ENCODE results near the gene ANKRD35.

DNA sequence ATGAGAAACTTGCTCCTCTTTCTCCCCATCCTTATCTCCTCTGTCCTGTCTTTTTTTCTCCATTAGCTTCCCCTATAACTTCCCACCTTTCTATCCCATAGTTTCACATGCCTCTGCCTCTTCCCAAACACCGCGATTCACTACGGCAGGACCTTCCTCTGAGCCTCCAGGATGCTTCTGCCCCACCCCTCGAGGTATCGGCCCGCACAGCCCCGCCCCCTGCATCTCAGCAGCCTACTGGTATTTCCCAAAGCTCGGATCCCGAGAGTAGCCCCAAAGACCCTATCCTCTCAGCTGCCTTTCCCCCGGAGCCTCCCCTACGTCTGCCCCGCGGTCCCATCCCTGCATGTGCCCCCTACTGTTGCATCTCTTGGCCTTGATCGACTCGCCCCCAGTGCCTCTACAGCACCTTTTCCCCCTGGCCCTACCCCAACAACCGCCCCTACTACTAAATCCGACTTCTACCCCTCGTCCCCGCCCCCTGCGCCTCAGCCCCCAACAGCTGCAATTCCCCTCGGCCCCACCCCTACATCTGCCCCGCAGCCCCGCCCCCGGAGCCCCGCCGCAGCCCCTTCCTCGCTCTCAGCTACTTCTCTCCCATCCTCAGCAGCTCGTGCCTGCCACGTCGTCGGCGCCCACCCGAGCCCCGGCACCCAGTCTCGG is 27.3 kb downstream of the ANKRD35 start:
- TF ChIP-seq, protein P1, sequence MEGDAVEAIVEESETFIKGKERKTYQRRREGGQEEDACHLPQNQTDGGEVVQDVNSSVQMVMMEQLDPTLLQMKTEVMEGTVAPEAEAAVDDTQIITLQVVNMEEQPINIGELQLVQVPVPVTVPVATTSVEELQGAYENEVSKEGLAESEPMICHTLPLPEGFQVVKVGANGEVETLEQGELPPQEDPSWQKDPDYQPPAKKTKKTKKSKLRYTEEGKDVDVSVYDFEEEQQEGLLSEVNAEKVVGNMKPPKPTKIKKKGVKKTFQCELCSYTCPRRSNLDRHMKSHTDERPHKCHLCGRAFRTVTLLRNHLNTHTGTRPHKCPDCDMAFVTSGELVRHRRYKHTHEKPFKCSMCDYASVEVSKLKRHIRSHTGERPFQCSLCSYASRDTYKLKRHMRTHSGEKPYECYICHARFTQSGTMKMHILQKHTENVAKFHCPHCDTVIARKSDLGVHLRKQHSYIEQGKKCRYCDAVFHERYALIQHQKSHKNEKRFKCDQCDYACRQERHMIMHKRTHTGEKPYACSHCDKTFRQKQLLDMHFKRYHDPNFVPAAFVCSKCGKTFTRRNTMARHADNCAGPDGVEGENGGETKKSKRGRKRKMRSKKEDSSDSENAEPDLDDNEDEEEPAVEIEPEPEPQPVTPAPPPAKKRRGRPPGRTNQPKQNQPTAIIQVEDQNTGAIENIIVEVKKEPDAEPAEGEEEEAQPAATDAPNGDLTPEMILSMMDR (IDR thresholded peaks at IDR 0.05; ENCODE audit: insufficient read depth, low read length, poor library complexity, severe bottlenecking) = no peak
- TF ChIP-seq EZH2phosphoT487 (conservative IDR thresholded peaks at IDR 0.05; ENCODE audit: low read length) = no peak
